Stimulated activated CD8-positive, alpha-beta memory T cell treated with anti-CD3 and anti-CD28 coated beads, Interleukin-7, amount 100 ng/mL, for 48 hours (primary cell): ENCODE data around the gene DRC3.

Experiments used
- DNase-seq, 2 donors: peaks; one replicate each; pipeline ENCODE4 v3.0.0-alpha.2; 2020; ENCODE audit warnings: low read depth in 1 of 2; ENCODE audit errors: extremely low read depth in 1 of 2

The DRC3 gene

GRCh38 chr17:18041776-18042175 is 69.1 kb downstream of the DRC3 start:
- DNase-seq = no peak

- no peak for DNase-seq
These were observed 70.3 kb downstream of the DRC3 start for GRCh38 chr17:18042983-18043382.

- DNase-seq = no peak
These were observed 70.8 kb downstream of the DRC3 start for GRCh38 chr17:18043491-18043890.

GRCh38 chr17:18044609-18045008 is 71.9 kb downstream of the DRC3 start:
- DNase-seq = no peak

- no peak for DNase-seq
These were observed 73.2 kb downstream of the DRC3 start for GRCh38 chr17:18045691-18046350.

GRCh38 chr17:18055597-18055996 is 82.9 kb downstream of the DRC3 start:
- DNase-seq = no peak

GRCh38 chr17:18056214-18056613 is 83.6 kb downstream of the DRC3 start:
- DNase-seq = no peak

- no peak for DNase-seq
These were observed 86.6 kb downstream of the DRC3 start for GRCh38 chr17:18059283-18059682.

GRCh38 chr17:18064053-18064452 is 91.4 kb downstream of the DRC3 start:
- no peak for DNase-seq

- no peak for DNase-seq
These were observed 92.9 kb downstream of the DRC3 start for GRCh38 chr17:18065546-18065945.
